Fibroblast of lung (primary cell): ENCODE measurements around the gene AREL1. TPM values are rescaled to one million over a fixed set of nuclear protein-coding genes. Genes with fewer than 3 reads are reported as not detected.
A peak's percentile ranks its signal among the peaks of the same experiment; 100 is the strongest.
"Not testable (repeated sequence)": the region's sequence is repeated elsewhere in the genome, so short reads cannot be mapped to it uniquely, and the experiment has no call there.

Source experiments
- DNase-seq, 2 donors: peaks; one replicate each; pipeline versions ENCODE4 v3.0.0 to v3.0.0-alpha.2; 2010; ENCODE audit warnings: low read depth in 2 of 2
- H2AFZ ChIP-seq: 2 replicates; pipeline ENCODE4 v1.5.1; 2012; ENCODE audit warnings: low read length, control low read depth, inconsistent platforms
- H3K27ac ChIP-seq: 2 replicates; pipeline ENCODE4 v1.5.1; 2011; ENCODE audit warnings: low read length, control low read depth; ENCODE audit not compliant: insufficient read depth
- H3K27me3 ChIP-seq: 2 replicates; pipeline ENCODE4 v1.5.1; 2011; ENCODE audit warnings: mild to moderate bottlenecking, low read length; ENCODE audit not compliant: control insufficient read depth, insufficient read depth
- H3K36me3 ChIP-seq: 2 replicates; pipeline ENCODE4 v1.5.1; 2011; ENCODE audit warnings: low read length; ENCODE audit not compliant: control insufficient read depth, insufficient read depth
- H3K4me1 ChIP-seq: 2 replicates; pipeline ENCODE4 v1.5.1; 2011; ENCODE audit warnings: low read length; ENCODE audit not compliant: control insufficient read depth, insufficient read depth; ENCODE audit errors: extremely low read depth
- H3K4me2 ChIP-seq: 2 replicates; pipeline ENCODE4 v1.5.1; 2011; ENCODE audit warnings: low read length, control low read depth; ENCODE audit not compliant: insufficient read depth; ENCODE audit errors: extremely low read depth
- H3K4me3 ChIP-seq, 4 experiments: fragments of 200-600 bp in 1 of 4; sonication (generic) in 1 of 4; replicated peaks in 1 of 4; 2 replicates each; pipeline ENCODE4 v1.5.1; 2011 to 2016; ENCODE audit warnings: low read length in 4 of 4, low read depth in 3 of 4, mild to moderate bottlenecking in 3 of 4, control low read depth in 2 of 4, inconsistent platforms in 1 of 4, mixed read lengths in 1 of 4; ENCODE audit not compliant: insufficient read depth in 1 of 4; ENCODE audit errors: control extremely low read depth in 1 of 4
- H3K79me2 ChIP-seq: 2 replicates; pipeline ENCODE4 v1.5.1; 2012; ENCODE audit warnings: mild to moderate bottlenecking, low read length, inconsistent platforms; ENCODE audit not compliant: control insufficient read depth, insufficient read depth
- H3K9ac ChIP-seq: 2 replicates; pipeline ENCODE4 v1.5.1; 2011; ENCODE audit warnings: mild to moderate bottlenecking, low read length, control low read depth; ENCODE audit not compliant: insufficient read depth
- H3K9me3 ChIP-seq: 2 replicates; pipeline ENCODE4 v1.5.1; 2012; ENCODE audit warnings: low read depth, low read length; ENCODE audit not compliant: control insufficient read depth, insufficient read depth
- H4K20me1 ChIP-seq: 2 replicates; pipeline ENCODE4 v1.5.1; 2011; ENCODE audit warnings: low read length; ENCODE audit not compliant: control insufficient read depth, insufficient read depth; ENCODE audit errors: extremely low read depth
- CTCF ChIP-seq, 2 donors: IDR thresholded peaks in 1 of 2; conservative IDR thresholded peaks in 1 of 2; 1 replicate in 1 of 2; 2 replicates in 1 of 2; pipeline ENCODE4 v1.5.1; 2011 to 2012; ENCODE audit warnings: low read length in 2 of 2, control low read depth in 1 of 2, inconsistent platforms in 1 of 2, low read depth in 1 of 2, mild to moderate bottlenecking in 1 of 2
- EZH2 ChIP-seq: IDR thresholded peaks from 2 replicates; pipeline ENCODE4 v1.5.1; 2012; ENCODE audit warnings: low read length, control low read depth, mild to moderate bottlenecking; ENCODE audit errors: missing control alignments
- polyA minus RNA-seq: library from RNA; depleted of rRNA, polyadenylated mRNA; stranded (reverse); fragments of >200 nt; gene quantifications from 2 replicates; pipeline ENCODE4 v1.2.3, GENCODE V29; 2011; ENCODE audit warnings: low replicate concordance
- polyA plus RNA-seq, 2 donors: library from polyadenylated mRNA; depleted of rRNA in 1 of 2; stranded (reverse) in 1 of 2; unstranded in 1 of 2; fragments of >200 nt; gene quantifications; 2 replicates each; pipeline ENCODE4 v1.2.1, GENCODE V29; 2011 to 2012; ENCODE audit warnings: missing spikeins in 1 of 2
- total RNA-seq: library from RNA; depleted of rRNA; stranded (reverse); fragments of >200 nt; gene quantifications from 2 replicates; pipeline ENCODE4 v1.2.1, GENCODE V29; 2014

The AREL1 gene
- 23.4 and 28.2 TPM in 2 replicates for total RNA-seq
- polyA plus RNA-seq = 36.5 and 40.8 TPM in 2 replicates
- 19.4 and 22.0 TPM in 2 replicates for polyA plus RNA-seq (2012)
- polyA minus RNA-seq = 102 and 170 TPM in 2 replicates

GRCh38 chr14:74712499-74713394, at the start of gene AREL1, which contains the start of gene FCF1:
TSS of gene AREL1 (minus strand) at chr14:74713080. CDS start at chr14:74685615, 27,465 bp downstream.
TSS of gene FCF1 (plus strand) at chr14:74713144. CDS start at chr14:74713198, 54 bp downstream.
- peak within 1 kb of the TSS; percentile 92 for H3K4me2 ChIP-seq
- H3K9me3 ChIP-seq = no peaks in the 10 kb centered on the region
- peak within 1 kb of the TSS; percentile 88 for H3K9ac ChIP-seq
- H3K79me2 ChIP-seq = peaks cover 61% of the 10 kb centered on the region
- H3K27me3 ChIP-seq = no peaks in the 10 kb centered on the region
- peak within 1 kb of the TSS; percentile 89 for H2AFZ ChIP-seq
- H3K27ac ChIP-seq = peak within 1 kb of the TSS; percentile 82
- peaks cover 10% of the 10 kb centered on the region for H3K4me1 ChIP-seq
- H4K20me1 ChIP-seq = no peaks in the 10 kb centered on the region
- peak within 1 kb of the TSS; percentile 82 to 100 (median 94) for H3K4me3 ChIP-seq
- TF ChIP-seq CTCF (conservative IDR thresholded peaks at IDR 0.05 in 1 of 2, IDR thresholded peaks at IDR 0.05 in 1 of 2; ENCODE audit: low read depth in 1 of 2, low read length in 2 of 2) (no peak), EZH2 (no peak)
- H3K36me3 ChIP-seq = no peaks in the 10 kb centered on the region
- DNase-seq = peak; percentile 91 to 92

- not testable (repeated sequence) for H3K27me3 ChIP-seq, H3K4me1 ChIP-seq, H3K9me3 ChIP-seq, H3K4me2 ChIP-seq, H4K20me1 ChIP-seq, H3K36me3 ChIP-seq, DNase-seq, H2AFZ ChIP-seq, H3K79me2 ChIP-seq, H3K9ac ChIP-seq, H3K4me3 ChIP-seq, H3K27ac ChIP-seq
These were observed 45.6 kb upstream of the AREL1 start for GRCh38 chr14:74758505-74758904.

- no peaks in the 10 kb centered on the region for H3K27me3 ChIP-seq
- H3K9ac ChIP-seq = no peak overlapping the region
- no peak overlapping the region for H3K4me3 ChIP-seq
- no peak overlapping the region for H2AFZ ChIP-seq
- H3K9me3 ChIP-seq = no peaks in the 10 kb centered on the region
- no peak overlapping the region for H3K27ac ChIP-seq
- H3K79me2 ChIP-seq = no peaks in the 10 kb centered on the region
- no peaks in the 10 kb centered on the region for H3K36me3 ChIP-seq
- no peak for DNase-seq
- H3K4me1 ChIP-seq = no peaks in the 10 kb centered on the region
- no peak for TF ChIP-seq CTCF (conservative IDR thresholded peaks at IDR 0.05 in 1 of 2, IDR thresholded peaks at IDR 0.05 in 1 of 2; ENCODE audit: low read depth in 1 of 2, low read length in 2 of 2)
- no peak for TF ChIP-seq EZH2
- H3K4me2 ChIP-seq = no peak overlapping the region
- H4K20me1 ChIP-seq = no peaks in the 10 kb centered on the region
These were observed 43.4 kb upstream of the AREL1 start for GRCh38 chr14:74756326-74756725.
